HepG2 (cell line): Measurements from ENCODE around the gene NDUFS5. TPM values are rescaled to one million over a fixed set of nuclear protein-coding genes. Genes with fewer than 3 reads are reported as not detected.

Experiments
- ATAC-seq: fragments of 200-7000 bp; cut with Tn5 transposase; 3 replicates; pipeline ENCODE4 v1.9.1; 2020; ENCODE audit warnings: mild to moderate bottlenecking, moderate library complexity
- BruUV-seq: library from RNA; stranded (reverse); fragments of 400-500 nt; replicated peaks from 2 replicates; lab custom pipeline; 2021; lab: Mats Ljungman, UMichigan
- CTCF ChIA-PET: fragments of 300-600 bp; formaldehyde crosslinking; extraction: SDS; loops from one replicate; lab custom pipeline; 2021; ENCODE audit warnings: low total read pairs, inconsistent platforms, low intra/inter-chr PET ratio; lab: Yijun Ruan, JAX
- POLR2A ChIA-PET: fragments of 350-600 bp; sonication (Branson Sonifier 250); formaldehyde crosslinking; loops from one replicate; lab custom pipeline; 2020; ENCODE audit warnings: antibody characterized with exemption, inconsistent platforms; lab: Yijun Ruan, JAX
- DNase-seq: peaks from one replicate; pipeline ENCODE4 v3.0.0-alpha.2; 2015; ENCODE audit warnings: low spot score
- FAIRE-seq: peaks from 3 replicates; lab custom pipeline; 2011; peaks lifted over from hg19 to GRCh38; lab: Jason Lieb, UNC
- H2AFZ ChIP-seq: one replicate; pipeline ENCODE4 v1.6.1; 2011; ENCODE audit warnings: low read length, inconsistent platforms
- H3K27ac ChIP-seq: fragments of 300-600 bp; 3 replicates; pipeline ENCODE4 v1.8.0; 2011; ENCODE audit warnings: mixed run types, mild to moderate bottlenecking, mixed read lengths, low read length, inconsistent platforms; ENCODE audit not compliant: insufficient read depth; ENCODE audit errors: extremely low read length
- H3K27me3 ChIP-seq, 2 experiments: fragments of 200-600 bp in 1 of 2; 2 replicates in 1 of 2; 3 replicates in 1 of 2; pipeline versions ENCODE4 v1.6.0 to v1.8.0; 2011; ENCODE audit warnings: low read length in 2 of 2, mild to moderate bottlenecking in 2 of 2, moderate library complexity in 2 of 2, inconsistent platforms in 1 of 2; ENCODE audit not compliant: insufficient read depth in 2 of 2, control insufficient read depth in 1 of 2
- H3K36me3 ChIP-seq, 2 experiments: fragments of 200-600 bp in 1 of 2; replicated peaks in 1 of 2; 2 replicates in 1 of 2; 3 replicates in 1 of 2; pipeline versions ENCODE4 v1.5.1 to v1.8.0; 2011; ENCODE audit warnings: low read length in 2 of 2, inconsistent platforms in 1 of 2; ENCODE audit not compliant: insufficient read depth in 2 of 2, control insufficient read depth in 1 of 2
- H3K4me1 ChIP-seq: 2 replicates; pipeline ENCODE4 v1.5.1; 2012; ENCODE audit warnings: low read length, inconsistent platforms; ENCODE audit not compliant: insufficient read depth
- H3K4me2 ChIP-seq: 2 replicates; pipeline ENCODE4 v1.6.0; 2011; ENCODE audit warnings: low read depth, low read length, inconsistent platforms
- H3K4me3 ChIP-seq, 3 experiments: fragments of 200-600 bp in 1 of 3; sonication (generic), shearing (Covaris generic) in 1 of 3; replicated peaks in 1 of 3; 2 replicates each; pipeline ENCODE4 v1.5.1; 2011 to 2016; ENCODE audit warnings: low read length in 3 of 3, inconsistent platforms in 2 of 3, low read depth in 2 of 3, mild to moderate bottlenecking in 2 of 3, control low read depth in 1 of 3, mixed read lengths in 1 of 3; ENCODE audit not compliant: insufficient read depth in 1 of 3
- H3K79me2 ChIP-seq: one replicate; pipeline ENCODE4 v1.6.1; 2011; ENCODE audit warnings: low read length, inconsistent platforms; ENCODE audit not compliant: insufficient read depth
- H3K9ac ChIP-seq: 2 replicates; pipeline ENCODE4 v1.6.0; 2011; ENCODE audit warnings: mild to moderate bottlenecking, low read depth, low read length, inconsistent platforms; ENCODE audit not compliant: insufficient read depth
- H3K9me3 ChIP-seq: 2 replicates; pipeline ENCODE4 v1.5.1; 2012; ENCODE audit warnings: mild to moderate bottlenecking, low read length
- H4K20me1 ChIP-seq: 2 replicates; pipeline ENCODE4 v1.6.0; 2011; ENCODE audit warnings: inconsistent platforms, mild to moderate bottlenecking, low read length, moderate library complexity; ENCODE audit not compliant: insufficient read depth
- CENPX ChIP-seq: sonication (generic); formaldehyde crosslinking; IDR thresholded peaks from 2 replicates; pipeline ENCODE4 v1.9.0; 2021; ENCODE audit warnings: mild to moderate bottlenecking, missing genetic modification reagents, moderate library complexity
- FLYWCH1 ChIP-seq: sonication (generic); formaldehyde crosslinking; IDR thresholded peaks from 2 replicates; pipeline ENCODE4 v1.8.1; 2023; ENCODE audit warnings: mild to moderate bottlenecking, missing genetic modification reagents
- IRF1 ChIP-seq: sonication (generic); formaldehyde crosslinking; IDR thresholded peaks from 2 replicates; pipeline ENCODE4 v1.4.0; 2020; ENCODE audit warnings: low read depth, mild to moderate bottlenecking, missing genetic modification reagents
- KDM6A ChIP-seq: IDR thresholded peaks from 2 replicates; pipeline ENCODE4 v1.6.1; 2016; ENCODE audit warnings: low read depth
- MBD4 ChIP-seq: IDR thresholded peaks from 2 replicates; pipeline ENCODE4 v1.6.1; 2012; ENCODE audit warnings: low read length, inconsistent platforms, borderline replicate concordance
- MEF2D ChIP-seq: sonication (generic); formaldehyde crosslinking; IDR thresholded peaks from 2 replicates; pipeline ENCODE4 v1.5.1; 2020; ENCODE audit warnings: mild to moderate bottlenecking, missing genetic modification reagents
- RELA ChIP-seq: sonication (generic); formaldehyde crosslinking; IDR thresholded peaks from 2 replicates; pipeline ENCODE4 v1.4.0; 2020; ENCODE audit warnings: missing genetic modification reagents
- SOX5 ChIP-seq: IDR thresholded peaks from 2 replicates; pipeline ENCODE4 v1.6.1; 2016; ENCODE audit warnings: borderline replicate concordance
- SP1 ChIP-seq, 2 experiments: fragments of 450-650 bp in 1 of 2; sonication (generic) in 1 of 2; formaldehyde crosslinking in 1 of 2; IDR thresholded peaks; 2 replicates each; pipeline versions ENCODE4 v1.4.0 to v1.6.1; 2016 to 2020; ENCODE audit warnings: missing genetic modification reagents in 1 of 2
- ZBTB1 ChIP-seq: sonication (generic); formaldehyde crosslinking; IDR thresholded peaks from 2 replicates; pipeline ENCODE4 v1.4.0; 2020; ENCODE audit warnings: missing genetic modification reagents, borderline replicate concordance
- ZFP1 ChIP-seq: IDR thresholded peaks from 2 replicates; pipeline ENCODE4 v1.6.1; 2016
- ZNF326 ChIP-seq: sonication (generic); formaldehyde crosslinking; IDR thresholded peaks from 2 replicates; pipeline ENCODE4 v1.4.0; 2020; ENCODE audit warnings: missing genetic modification reagents, borderline replicate concordance
- ZNF362 ChIP-seq: sonication (generic); formaldehyde crosslinking; IDR thresholded peaks from 2 replicates; pipeline ENCODE4 v1.4.0; 2020; ENCODE audit warnings: missing genetic modification reagents, mild to moderate bottlenecking, borderline replicate concordance
- ZNF484 ChIP-seq: sonication (generic); formaldehyde crosslinking; IDR thresholded peaks from 2 replicates; pipeline ENCODE4 v1.5.1; 2020; ENCODE audit warnings: mild to moderate bottlenecking, low read depth, missing genetic modification reagents, borderline replicate concordance
- ZNF589 ChIP-seq: sonication (generic); formaldehyde crosslinking; conservative IDR thresholded peaks from 2 replicates; pipeline ENCODE4 v1.8.0; 2022; ENCODE audit warnings: mild to moderate bottlenecking, moderate library complexity, missing genetic modification reagents
- ZNF616 ChIP-seq: sonication (generic); formaldehyde crosslinking; IDR thresholded peaks from 2 replicates; pipeline ENCODE4 v1.5.0; 2020; ENCODE audit warnings: low read depth, mild to moderate bottlenecking, missing genetic modification reagents
- ZNF891 ChIP-seq: sonication (generic); formaldehyde crosslinking; IDR thresholded peaks from 2 replicates; pipeline ENCODE4 v1.5.0; 2020; ENCODE audit warnings: mild to moderate bottlenecking, missing genetic modification reagents
- WGBS: methylation state at CpG from one replicate; pipeline ENCODE4 v1.1.6; 2017; ENCODE audit warnings: low lambda C conversion rate; 5-methylcytosine and 5-hydroxymethylcytosine counted together
- in situ Hi-C: cut with HindIII; loops from 2 replicates; pipeline ENCODE4 v1.10.0; 2017; ENCODE audit warnings: low pct_unique_long_range_greater_than_20kb; ENCODE audit not compliant: extremely low pct_ligation_motif_present
- intact Hi-C: fragments of 100-400 bp; cut with micrococcal nuclease; formaldehyde crosslinking; loops from one replicate; pipeline ENCODE4 v1.10.0; 2022; ENCODE audit not compliant: unreplicated experiment
- polyA plus RNA-seq, 8 experiments: library from polyadenylated mRNA; depleted of rRNA in 3 of 8; stranded (reverse) in 7 of 8; unstranded in 1 of 8; fragments of >200 nt; fragmentation: Illumina TruSeq in 4 of 8; extraction: Trizol in 4 of 8; gene quantifications; 2 replicates each; pipeline versions ENCODE4 v1.2.1 to v1.2.3, GENCODE V29; 2011 to 2016; ENCODE audit warnings: low read depth in 4 of 8, missing spikeins in 1 of 8, mixed read lengths in 1 of 8; ENCODE audit not compliant: insufficient read depth in 1 of 8
- total RNA-seq, 5 experiments: library from RNA; depleted of rRNA; stranded (reverse); fragments of >200 nt; fragmentation: Illumina TruSeq; extraction: Trizol; gene quantifications; 2 replicates each; pipeline ENCODE4 v1.2.3, GENCODE V29; 2016; ENCODE audit warnings: low read depth in 1 of 5
- TF ChIP-seq, protein P1 (sequence below): sonication (generic); formaldehyde crosslinking; conservative IDR thresholded peaks from 2 replicates; pipeline ENCODE4 v1.8.0; 2022; ENCODE audit warnings: missing genetic modification reagents
- TF ChIP-seq, protein P2 (sequence below): sonication (generic); formaldehyde crosslinking; IDR thresholded peaks from 2 replicates; pipeline ENCODE4 v1.8.1; 2023; ENCODE audit warnings: mild to moderate bottlenecking, missing genetic modification reagents
- TF ChIP-seq, protein P3 (sequence below): sonication (generic); formaldehyde crosslinking; IDR thresholded peaks from 2 replicates; pipeline ENCODE4 v1.8.1; 2022; ENCODE audit warnings: low read depth, mild to moderate bottlenecking, missing genetic modification reagents

Gene NDUFS5
- total and polyA plus RNA-seq, 2 of the 13 experiments (the other 11 are each of a cell fraction or from before 2014, with no cell fraction given) = 263 to 466 TPM

DNA sequence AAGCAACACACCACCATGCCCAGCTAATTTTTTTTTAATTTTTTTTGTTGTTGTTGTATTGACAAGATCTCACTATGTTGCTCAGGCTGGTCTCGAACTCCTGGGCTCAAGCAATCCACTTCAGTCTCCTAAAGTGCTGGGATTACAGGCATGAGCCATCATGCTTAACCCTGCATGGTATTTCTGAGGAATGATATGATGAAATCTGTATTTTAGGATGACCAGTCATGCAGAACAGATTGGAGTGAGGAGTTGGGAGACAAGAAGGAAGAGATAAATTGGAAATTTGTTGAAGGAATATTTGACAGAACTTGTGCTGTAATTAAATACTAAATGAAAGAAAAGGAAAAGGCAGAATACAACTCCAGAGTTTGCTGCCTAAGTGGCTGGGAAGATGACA, 4.7 kb upstream of the NDUFS5 start:
- no peak overlapping the region for H2AFZ ChIP-seq
- ChIA-PET POLR2A (no interaction called here), CTCF (no interaction called here)
- BruUV-seq = no TSS peak
- no peak overlapping the region for H3K9ac ChIP-seq
- peaks cover 9% of the 10 kb centered on the region for H3K79me2 ChIP-seq
- no peaks in the 10 kb centered on the region for H3K9me3 ChIP-seq
- in situ Hi-C loops = no loop called here
- no peaks in the 10 kb centered on the region for H4K20me1 ChIP-seq
- H3K4me1 ChIP-seq = peaks cover 31% of the 10 kb centered on the region
- intact Hi-C loops = no loop called here
- no peaks in the 10 kb centered on the region; a peak in 1 of 5 replicates for H3K27me3 ChIP-seq
- no peaks in the 10 kb centered on the region for H3K36me3 ChIP-seq
- H3K27ac ChIP-seq = no peak overlapping the region
- 7% methylated on average over 1 of the region's 1 CpG for WGBS
- TF ChIP-seq RELA (no peak), SP1 (IDR thresholded peaks at IDR 0.05) (no peak), SP1 (CRISPR knock-in tag; IDR thresholded peaks at IDR 0.05) (no peak), ZBTB1 (CRISPR knock-in tag) (no peak), ZNF484 (no peak), ZNF616 (CRISPR knock-in tag) (no peak), ZNF891 (CRISPR knock-in tag) (no peak), FLYWCH1 (CRISPR knock-in tag) (no peak), IRF1 (CRISPR knock-in tag) (no peak), KDM6A (CRISPR knock-in tag) (no peak), ZNF589 (CRISPR knock-in tag) (no peak), ZNF326 (CRISPR knock-in tag) (no peak), SOX5 (CRISPR knock-in tag) (no peak), ZFP1 (CRISPR knock-in tag) (no peak), ZNF362 (no peak), CENPX (CRISPR knock-in tag) (no peak), MBD4 (no peak), MEF2D (no peak)
- TF ChIP-seq, protein P1, sequence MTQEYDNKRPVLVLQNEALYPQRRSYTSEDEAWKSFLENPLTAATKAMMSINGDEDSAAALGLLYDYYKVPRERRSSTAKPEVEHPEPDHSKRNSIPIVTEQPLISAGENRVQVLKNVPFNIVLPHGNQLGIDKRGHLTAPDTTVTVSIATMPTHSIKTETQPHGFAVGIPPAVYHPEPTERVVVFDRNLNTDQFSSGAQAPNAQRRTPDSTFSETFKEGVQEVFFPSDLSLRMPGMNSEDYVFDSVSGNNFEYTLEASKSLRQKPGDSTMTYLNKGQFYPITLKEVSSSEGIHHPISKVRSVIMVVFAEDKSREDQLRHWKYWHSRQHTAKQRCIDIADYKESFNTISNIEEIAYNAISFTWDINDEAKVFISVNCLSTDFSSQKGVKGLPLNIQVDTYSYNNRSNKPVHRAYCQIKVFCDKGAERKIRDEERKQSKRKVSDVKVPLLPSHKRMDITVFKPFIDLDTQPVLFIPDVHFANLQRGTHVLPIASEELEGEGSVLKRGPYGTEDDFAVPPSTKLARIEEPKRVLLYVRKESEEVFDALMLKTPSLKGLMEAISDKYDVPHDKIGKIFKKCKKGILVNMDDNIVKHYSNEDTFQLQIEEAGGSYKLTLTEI (CRISPR knock-in tag) = no peak
- TF ChIP-seq, protein P2, sequence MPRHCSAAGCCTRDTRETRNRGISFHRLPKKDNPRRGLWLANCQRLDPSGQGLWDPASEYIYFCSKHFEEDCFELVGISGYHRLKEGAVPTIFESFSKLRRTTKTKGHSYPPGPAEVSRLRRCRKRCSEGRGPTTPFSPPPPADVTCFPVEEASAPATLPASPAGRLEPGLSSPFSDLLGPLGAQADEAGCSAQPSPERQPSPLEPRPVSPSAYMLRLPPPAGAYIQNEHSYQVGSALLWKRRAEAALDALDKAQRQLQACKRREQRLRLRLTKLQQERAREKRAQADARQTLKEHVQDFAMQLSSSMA (CRISPR knock-in tag) = no peak
- TF ChIP-seq, protein P3, sequence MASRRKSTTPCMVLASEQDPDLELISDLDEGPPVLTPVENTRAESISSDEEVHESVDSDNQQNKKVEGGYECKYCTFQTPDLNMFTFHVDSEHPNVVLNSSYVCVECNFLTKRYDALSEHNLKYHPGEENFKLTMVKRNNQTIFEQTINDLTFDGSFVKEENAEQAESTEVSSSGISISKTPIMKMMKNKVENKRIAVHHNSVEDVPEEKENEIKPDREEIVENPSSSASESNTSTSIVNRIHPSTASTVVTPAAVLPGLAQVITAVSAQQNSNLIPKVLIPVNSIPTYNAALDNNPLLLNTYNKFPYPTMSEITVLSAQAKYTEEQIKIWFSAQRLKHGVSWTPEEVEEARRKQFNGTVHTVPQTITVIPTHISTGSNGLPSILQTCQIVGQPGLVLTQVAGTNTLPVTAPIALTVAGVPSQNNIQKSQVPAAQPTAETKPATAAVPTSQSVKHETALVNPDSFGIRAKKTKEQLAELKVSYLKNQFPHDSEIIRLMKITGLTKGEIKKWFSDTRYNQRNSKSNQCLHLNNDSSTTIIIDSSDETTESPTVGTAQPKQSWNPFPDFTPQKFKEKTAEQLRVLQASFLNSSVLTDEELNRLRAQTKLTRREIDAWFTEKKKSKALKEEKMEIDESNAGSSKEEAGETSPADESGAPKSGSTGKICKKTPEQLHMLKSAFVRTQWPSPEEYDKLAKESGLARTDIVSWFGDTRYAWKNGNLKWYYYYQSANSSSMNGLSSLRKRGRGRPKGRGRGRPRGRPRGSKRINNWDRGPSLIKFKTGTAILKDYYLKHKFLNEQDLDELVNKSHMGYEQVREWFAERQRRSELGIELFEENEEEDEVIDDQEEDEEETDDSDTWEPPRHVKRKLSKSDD (CRISPR knock-in tag) = no peak
- ATAC-seq (no peak), FAIRE-seq (no peak), DNase-seq (no peak)
- H3K4me3 ChIP-seq = no peak overlapping the region
- no peak overlapping the region for H3K4me2 ChIP-seq
